ENCODE results near the gene STOX1. TPM values are rescaled to one million over a fixed set of nuclear protein-coding genes. Genes with fewer than 3 reads are reported as not detected.

The STOX1 gene
- total and polyA plus RNA-seq, 3 donors from 2014 or later = 3.2 to 4.6 (median 3.8) TPM

DNA sequence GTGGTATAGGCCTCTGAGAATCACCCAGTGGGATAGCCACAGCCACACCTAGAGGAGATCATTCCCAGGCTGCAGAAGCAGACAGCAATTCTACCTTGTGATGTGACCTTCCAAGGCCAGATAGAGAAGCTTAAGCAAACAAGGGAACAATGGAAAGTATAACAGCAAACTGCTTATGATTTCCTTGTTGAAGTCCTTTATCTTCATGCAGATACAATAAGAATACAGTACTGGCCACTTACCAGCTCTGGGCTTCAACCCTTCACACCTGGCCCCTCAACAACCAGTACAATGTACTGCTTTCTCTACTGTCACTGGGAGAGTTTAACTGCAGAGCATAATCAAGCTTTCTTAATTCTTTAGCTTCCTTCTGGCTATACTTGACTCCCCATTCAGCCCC, 51.2 kb downstream of the STOX1 start:
- Histone ChIP-seq H3K27me3 (no peaks in the 10 kb centered on the region), H3K27ac (no peak overlapping the region), H3K4me1 (no peaks in the 10 kb centered on the region), H3K36me3 (ENCODE audit: low read depth, missing control alignments) (no peaks in the 10 kb centered on the region), H3K9me3 (no peaks in the 10 kb centered on the region), H3K4me3 (no peak overlapping the region)
- no peak for DNase-seq
- TF ChIP-seq, protein P1, sequence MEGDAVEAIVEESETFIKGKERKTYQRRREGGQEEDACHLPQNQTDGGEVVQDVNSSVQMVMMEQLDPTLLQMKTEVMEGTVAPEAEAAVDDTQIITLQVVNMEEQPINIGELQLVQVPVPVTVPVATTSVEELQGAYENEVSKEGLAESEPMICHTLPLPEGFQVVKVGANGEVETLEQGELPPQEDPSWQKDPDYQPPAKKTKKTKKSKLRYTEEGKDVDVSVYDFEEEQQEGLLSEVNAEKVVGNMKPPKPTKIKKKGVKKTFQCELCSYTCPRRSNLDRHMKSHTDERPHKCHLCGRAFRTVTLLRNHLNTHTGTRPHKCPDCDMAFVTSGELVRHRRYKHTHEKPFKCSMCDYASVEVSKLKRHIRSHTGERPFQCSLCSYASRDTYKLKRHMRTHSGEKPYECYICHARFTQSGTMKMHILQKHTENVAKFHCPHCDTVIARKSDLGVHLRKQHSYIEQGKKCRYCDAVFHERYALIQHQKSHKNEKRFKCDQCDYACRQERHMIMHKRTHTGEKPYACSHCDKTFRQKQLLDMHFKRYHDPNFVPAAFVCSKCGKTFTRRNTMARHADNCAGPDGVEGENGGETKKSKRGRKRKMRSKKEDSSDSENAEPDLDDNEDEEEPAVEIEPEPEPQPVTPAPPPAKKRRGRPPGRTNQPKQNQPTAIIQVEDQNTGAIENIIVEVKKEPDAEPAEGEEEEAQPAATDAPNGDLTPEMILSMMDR (IDR thresholded peaks at IDR 0.05) = no peak
- no peak for TF ChIP-seq POLR2A (IDR thresholded peaks at IDR 0.05)
- intact Hi-C loops (cut with DNase I; ENCODE audit: low total_unique reads) = no loop called here

DNA sequence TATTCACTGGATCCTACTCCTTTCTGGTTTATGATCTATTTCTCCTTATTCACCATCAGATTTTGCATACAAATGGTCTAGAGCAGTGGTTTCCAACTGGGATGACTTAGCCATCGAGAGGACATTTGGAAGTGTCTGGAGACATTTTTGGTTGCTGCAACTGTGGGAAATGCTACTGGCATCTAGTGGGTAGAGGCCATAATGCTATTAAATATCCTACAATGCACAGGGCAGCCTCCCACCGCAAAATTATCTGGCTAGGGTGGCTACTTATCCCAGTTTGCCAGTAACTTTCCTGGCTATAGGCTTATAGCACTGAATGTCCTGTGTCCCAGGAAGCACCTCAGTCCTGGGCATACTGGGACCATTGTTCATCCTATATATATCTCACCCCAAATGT, 52.3 kb downstream of the STOX1 start:
- H3K9me3 ChIP-seq = no peaks in the 10 kb centered on the region
- H3K27ac ChIP-seq = no peak overlapping the region
- TF ChIP-seq, protein P1 (IDR thresholded peaks at IDR 0.05) = no peak
- no peak for TF ChIP-seq POLR2A (IDR thresholded peaks at IDR 0.05)
- 89 to 98% methylated on average over 2 of the region's 2 CpGs for WGBS, 2 donors
- no peaks in the 10 kb centered on the region for H3K36me3 ChIP-seq (ENCODE audit: low read depth, missing control alignments)
- intact Hi-C loops (cut with DNase I; ENCODE audit: low total_unique reads) = no loop called here
- no peaks in the 10 kb centered on the region for H3K4me1 ChIP-seq
- H3K27me3 ChIP-seq = no peaks in the 10 kb centered on the region
- no peak overlapping the region for H3K4me3 ChIP-seq
- DNase-seq = no peak

DNA sequence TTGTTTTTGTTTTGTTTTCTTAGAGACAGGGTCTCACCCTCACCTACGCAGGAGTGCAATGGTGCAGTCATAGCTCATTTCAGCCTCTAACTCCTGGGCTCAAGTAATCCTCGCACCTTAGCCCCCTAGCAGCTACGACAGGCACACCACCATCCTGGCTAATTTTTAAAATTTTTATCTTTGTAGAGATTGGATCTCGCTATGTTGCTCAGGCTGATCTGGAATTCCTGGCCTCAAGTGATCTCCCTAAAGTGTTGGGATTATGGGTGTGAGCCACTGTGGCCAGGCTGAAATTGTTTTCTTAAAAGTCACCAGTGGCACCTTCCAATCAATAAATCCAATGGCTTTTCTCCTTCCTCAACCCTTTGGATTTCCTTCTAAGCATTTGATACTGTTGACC, 52.9 kb downstream of the STOX1 start:
- H3K9me3 ChIP-seq = no peaks in the 10 kb centered on the region
- no peaks in the 10 kb centered on the region for H3K27me3 ChIP-seq
- H3K4me1 ChIP-seq = no peaks in the 10 kb centered on the region
- 93 to 98% methylated on average over 4 of the region's 4 CpGs for WGBS, 2 donors
- no peak overlapping the region for H3K27ac ChIP-seq
- no peak for DNase-seq
- intact Hi-C loops (cut with DNase I; ENCODE audit: low total_unique reads) = no loop called here
- no peaks in the 10 kb centered on the region for H3K36me3 ChIP-seq (ENCODE audit: low read depth, missing control alignments)
- TF ChIP-seq, protein P1 (IDR thresholded peaks at IDR 0.05) = no peak
- no peak for TF ChIP-seq POLR2A (IDR thresholded peaks at IDR 0.05)
- H3K4me3 ChIP-seq = no peak overlapping the region

DNA sequence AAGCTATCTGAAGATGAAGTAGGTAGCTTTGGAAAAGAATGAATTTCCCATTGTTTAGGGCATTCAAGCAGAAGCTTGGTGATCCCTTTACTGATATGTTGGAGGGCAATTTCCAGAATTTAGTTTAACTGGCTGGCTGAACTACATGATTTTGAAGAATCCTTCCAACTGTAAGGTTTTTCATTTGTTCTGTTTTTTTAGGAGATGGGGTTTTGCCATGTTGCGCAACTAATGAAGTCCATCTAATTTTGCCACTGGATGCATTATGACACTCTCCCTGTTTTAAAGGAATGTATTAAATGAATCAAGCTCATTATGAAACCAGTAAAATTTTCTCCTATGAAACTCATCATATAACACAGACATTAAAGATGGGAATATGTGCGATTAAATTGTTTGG, 67.7 kb downstream of the STOX1 start:
- H3K9me3 ChIP-seq = no peaks in the 10 kb centered on the region
- WGBS, 2 donors = 97 to 100% methylated on average over 2 of the region's 2 CpGs
- TF ChIP-seq POLR2A (IDR thresholded peaks at IDR 0.05) = no peak
- TF ChIP-seq, protein P1 (IDR thresholded peaks at IDR 0.05) = no peak
- H3K4me3 ChIP-seq = no peak overlapping the region
- DNase-seq = no peak
- no peaks in the 10 kb centered on the region for H3K4me1 ChIP-seq
- intact Hi-C loops (cut with DNase I; ENCODE audit: low total_unique reads) = no loop called here
- no peaks in the 10 kb centered on the region for H3K27me3 ChIP-seq
- H3K27ac ChIP-seq = no peak overlapping the region
- H3K36me3 ChIP-seq (ENCODE audit: low read depth, missing control alignments) = no peaks in the 10 kb centered on the region

DNA sequence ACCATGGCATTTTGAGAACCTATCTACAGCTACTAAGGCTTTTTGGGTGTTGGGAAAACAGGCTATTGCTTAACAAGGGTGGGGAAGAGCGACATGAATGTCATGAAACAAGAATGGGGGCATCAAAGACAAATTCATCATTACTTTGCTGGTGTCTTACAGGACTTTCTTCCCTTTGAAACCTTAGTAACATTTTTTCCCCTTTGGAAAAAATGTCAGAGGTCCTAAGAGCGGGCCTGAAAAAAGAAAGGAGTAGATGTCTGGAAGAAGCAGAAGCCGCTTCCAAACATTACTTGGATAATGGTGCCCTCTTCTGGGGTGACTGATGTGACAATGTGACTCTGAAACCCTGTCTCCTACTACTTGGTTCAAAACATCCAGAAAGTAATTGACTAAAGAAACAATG, 70.0 kb downstream of the STOX1 start:
- Histone ChIP-seq H3K27ac (no peak overlapping the region), H3K36me3 (ENCODE audit: low read depth, missing control alignments) (no peaks in the 10 kb centered on the region), H3K4me1 (peaks cover 3% of the 10 kb centered on the region), H3K27me3 (no peaks in the 10 kb centered on the region), H3K9me3 (no peaks in the 10 kb centered on the region), H3K4me3 (no peak overlapping the region)
- intact Hi-C loops (cut with DNase I; ENCODE audit: low total_unique reads) = no loop called here
- DNase-seq = peak; percentile 72
- TF ChIP-seq, protein P1 (IDR thresholded peaks at IDR 0.05) = peak in 2 of 3 experiments; percentile 13 to 54
- TF ChIP-seq POLR2A (IDR thresholded peaks at IDR 0.05) = no peak
- 46 to 48% methylated on average over 3 of the region's 3 CpGs for WGBS, 2 donors

Measured in testis (tissue), 3 donors.